ENCODE data around the gene RGPD5.
"Not testable (repeated sequence)": the region's sequence is repeated elsewhere in the genome, so short reads cannot be mapped to it uniquely, and the experiment has no call there.

Gene RGPD5

DNA sequence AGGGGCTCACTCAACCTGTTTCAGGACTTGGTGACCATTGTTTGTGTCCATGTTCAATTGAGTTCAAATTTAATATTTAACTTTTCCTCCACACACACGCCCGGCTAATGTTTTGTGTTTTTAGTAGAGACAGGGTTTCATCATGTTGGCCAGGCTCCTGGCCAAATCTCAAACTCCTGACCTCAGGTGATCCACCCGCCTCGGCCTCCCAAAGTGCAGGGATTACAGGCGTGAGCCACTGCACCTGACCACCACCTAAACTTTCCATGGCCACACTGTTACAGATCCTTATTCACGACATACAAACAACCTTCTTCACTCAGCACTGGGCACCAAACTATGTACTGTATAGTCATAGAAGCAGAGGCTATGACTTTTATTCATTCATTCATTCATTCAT is 100.0 kb downstream of the RGPD5 start:
- DNase-seq: not testable (repeated sequence)

DNA sequence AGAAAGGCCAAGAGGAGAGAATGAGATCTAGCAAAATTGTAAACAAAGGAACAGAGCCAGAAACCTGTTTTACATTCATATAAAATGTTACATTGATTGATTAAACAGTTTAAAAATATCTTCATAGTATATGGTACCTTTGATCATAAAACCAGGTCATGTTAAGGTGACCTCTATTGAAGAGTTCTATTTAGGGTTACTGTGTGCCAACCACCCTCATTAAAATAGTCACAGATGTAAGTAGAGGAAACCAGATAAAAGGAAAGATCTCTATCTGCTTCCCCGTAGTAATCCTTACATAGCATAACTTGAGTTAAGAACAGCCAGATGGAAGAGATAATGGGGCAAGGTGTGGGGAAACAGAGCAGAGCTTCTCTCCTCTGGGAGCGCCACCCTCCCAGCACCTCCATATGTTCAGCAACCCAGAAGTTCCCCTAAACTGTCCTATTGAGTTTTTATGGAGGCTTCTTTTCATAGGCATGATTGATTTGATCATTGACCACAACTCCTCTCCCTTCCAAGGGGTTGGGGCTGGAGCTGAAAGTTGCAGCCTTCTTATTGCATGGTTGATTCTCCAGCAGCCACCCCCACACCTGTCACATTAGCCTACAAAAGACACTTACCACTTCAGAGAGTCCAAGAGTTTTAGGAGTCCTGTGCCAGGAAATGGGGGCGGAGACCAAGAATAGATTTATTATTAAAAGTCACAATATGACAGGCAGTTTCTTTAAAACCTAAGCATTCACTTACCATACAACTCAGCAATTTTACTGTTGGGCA is 101.2 kb downstream of the RGPD5 start:
- DNase-seq: not testable (repeated sequence)

DNA sequence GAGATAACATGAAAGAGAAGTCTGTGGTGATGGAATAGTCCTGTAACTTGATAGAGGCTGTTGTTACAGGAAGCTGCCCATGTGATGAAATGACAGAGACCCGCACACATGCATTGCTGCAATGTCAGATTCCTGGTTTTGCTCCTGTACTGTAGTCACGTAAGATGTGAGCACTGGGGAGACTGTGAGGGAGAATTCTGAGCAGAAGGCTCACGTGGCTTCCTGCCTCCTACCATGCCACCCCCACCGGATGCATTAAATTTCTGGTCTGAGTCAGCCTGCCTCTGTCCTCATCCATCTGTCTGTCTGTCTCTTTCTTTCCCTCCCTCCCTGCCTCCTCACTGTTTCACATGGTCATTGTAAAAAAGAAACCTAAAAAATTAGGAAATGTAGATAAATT is 102.1 kb downstream of the RGPD5 start:
- not testable (repeated sequence) for DNase-seq

DNA sequence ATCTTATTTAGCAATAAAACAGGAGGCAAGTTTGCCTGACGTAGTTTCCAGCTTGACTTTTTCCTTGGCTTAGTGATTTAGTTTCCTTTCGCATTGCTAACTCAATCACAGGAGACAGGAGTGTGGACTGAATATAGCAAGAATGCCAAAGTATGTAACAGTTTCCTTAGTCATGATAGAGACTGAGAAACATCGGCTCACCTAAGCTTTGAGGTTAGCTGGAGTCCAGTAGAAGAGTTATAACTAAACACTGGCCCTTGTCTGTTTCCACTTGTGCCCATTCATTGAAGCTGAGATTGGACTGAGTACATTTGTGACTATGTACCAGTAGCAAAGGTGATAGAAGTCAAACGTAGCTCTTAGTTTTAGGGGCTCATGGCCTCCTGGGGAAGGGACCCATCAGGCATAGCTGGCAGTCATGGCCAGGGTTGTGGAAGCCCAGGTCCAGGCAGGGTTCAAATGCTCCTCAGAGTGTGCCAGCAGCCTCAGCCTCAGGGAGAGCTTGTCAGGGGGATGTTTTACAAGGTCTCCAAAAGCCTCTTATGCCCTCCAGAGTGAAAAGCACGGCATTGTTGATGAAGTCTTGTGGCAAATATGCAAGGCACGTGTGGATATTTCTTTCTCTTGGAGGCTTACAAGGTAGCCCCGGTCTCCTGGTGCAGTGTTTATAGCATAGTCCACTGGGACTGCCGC is 103.8 kb downstream of the RGPD5 start:
- not testable (repeated sequence) for DNase-seq

DNA sequence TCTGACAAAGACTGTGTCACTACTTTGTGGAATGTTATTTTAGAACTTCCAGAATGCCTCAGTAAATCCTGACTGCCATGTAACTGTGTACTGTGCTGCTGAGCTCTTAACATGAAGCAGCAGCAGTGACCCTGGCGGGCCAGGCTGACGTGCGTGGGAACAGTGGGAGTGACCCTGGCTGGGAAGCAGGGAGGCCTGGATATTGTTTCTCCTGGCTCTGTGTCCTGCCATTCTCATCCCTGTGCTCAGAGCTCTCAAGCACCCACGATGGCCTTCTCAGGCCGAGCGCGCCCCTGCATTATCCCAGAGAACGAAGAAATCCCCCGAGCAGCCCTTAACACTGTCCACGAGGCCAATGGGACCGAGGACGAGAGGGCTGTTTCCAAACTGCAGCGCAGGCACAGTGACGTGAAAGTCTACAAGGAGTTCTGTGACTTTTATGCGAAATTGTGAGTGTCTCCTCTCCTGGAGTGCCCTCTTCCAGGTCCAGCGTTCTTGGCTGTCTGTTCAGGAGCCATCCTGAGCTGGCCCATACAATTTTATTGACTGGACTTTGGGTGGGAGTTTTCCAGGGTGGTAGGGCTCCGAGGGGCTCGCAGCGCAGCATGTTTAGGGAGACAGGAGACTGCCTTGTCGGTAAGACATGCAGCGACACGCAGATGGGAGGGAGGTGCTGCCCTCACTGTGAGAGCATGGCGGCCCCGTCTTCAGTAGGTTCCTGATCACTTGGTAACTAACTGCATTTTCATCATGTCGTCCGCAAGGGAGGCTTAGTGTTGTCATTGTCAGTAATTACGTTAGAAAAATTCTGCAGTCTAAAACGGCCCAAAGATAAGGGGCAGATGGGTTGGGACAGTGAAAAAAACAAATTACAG is 104.6 kb downstream of the RGPD5 start, which contains the start of gene LIMS3:
TSS of gene LIMS3 (plus strand) at position 227 of the 875 bp plus-strand sequence. CDS start at position 268, 41 bp downstream.
- DNase-seq: not testable (repeated sequence)

DNA sequence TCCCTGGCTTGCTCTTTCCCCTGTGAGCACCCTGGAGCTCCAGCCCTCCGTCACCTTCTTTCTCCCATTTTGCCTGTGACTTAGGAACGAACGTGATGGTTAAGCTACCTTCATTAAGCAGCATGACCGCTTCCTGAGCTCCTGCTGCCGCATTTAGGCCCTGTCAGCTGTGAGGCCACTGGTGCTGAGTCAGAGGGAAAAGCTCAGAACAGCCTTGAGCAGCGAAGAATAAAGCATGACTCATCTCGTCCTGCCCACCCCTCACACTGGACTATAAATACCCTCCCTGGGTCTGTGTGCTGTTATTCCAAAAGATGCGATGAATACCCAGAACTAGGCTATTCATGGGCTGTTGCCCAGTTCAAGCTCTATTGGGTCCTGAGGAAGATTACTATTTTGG is 111.7 kb downstream of the RGPD5 start:
- not testable (repeated sequence) for DNase-seq

Measured in NCI-H1048 (cell line).